Activated T-cell treated with anti-CD3 and anti-CD28 coated beads, Interleukin-2, amount 50 U/mL, for 72 hours (primary cell): ENCODE results near the gene DSTN. TPM values are rescaled to one million over a fixed set of nuclear protein-coding genes. Genes with fewer than 3 reads are reported as not detected.
A peak's percentile ranks its signal among the peaks of the same experiment; 100 is the strongest.

ENCODE experiments used
- ATAC-seq, 2 donors: fragments of 150-1000 bp; cut with Tn5 transposase; replicated peaks in 1 of 2; 2 replicates each; pipeline ENCODE4 v1.10.0; 2021; ENCODE audit warnings: moderate library complexity in 2 of 2, mild to moderate bottlenecking in 1 of 2
- DNase-seq, 2 donors: peaks; one replicate each; pipeline ENCODE4 v3.0.0; 2021 to 2022; ENCODE audit warnings: mixed read lengths in 1 of 2
- H3K27ac Mint-ChIP-seq: one replicate; pipeline ENCODE4 v1.8.0; 2022; ENCODE audit warnings: mild to moderate bottlenecking, moderate library complexity, mixed read lengths
- H3K27me3 Mint-ChIP-seq: one replicate; pipeline ENCODE4 v1.8.0; 2022; ENCODE audit warnings: low read depth, mixed read lengths
- H3K36me3 Mint-ChIP-seq, 2 donors: one replicate each; pipeline ENCODE4 v1.8.0; 2022; ENCODE audit warnings: mixed read lengths in 2 of 2, mild to moderate bottlenecking in 1 of 2; ENCODE audit not compliant: insufficient read depth in 2 of 2
- H3K4me1 Mint-ChIP-seq: one replicate; pipeline ENCODE4 v1.8.0; 2022; ENCODE audit warnings: low read depth, mixed read lengths
- H3K4me3 Mint-ChIP-seq, 2 donors: one replicate each; pipeline ENCODE4 v1.8.0; 2022; ENCODE audit warnings: mild to moderate bottlenecking in 2 of 2, mixed read lengths in 2 of 2, moderate library complexity in 2 of 2
- H3K9me3 Mint-ChIP-seq, 2 donors: one replicate each; pipeline ENCODE4 v1.8.0; 2022; ENCODE audit warnings: mixed read lengths in 2 of 2
- total RNA-seq, 2 donors: library from RNA; stranded (reverse); gene quantifications; one replicate each; pipeline ENCODE4 v1.2.3, GENCODE V29; 2022

The DSTN gene
- total RNA-seq, 2 donors from 2014 or later, result 62.8 to 70.4 TPM

DNA sequence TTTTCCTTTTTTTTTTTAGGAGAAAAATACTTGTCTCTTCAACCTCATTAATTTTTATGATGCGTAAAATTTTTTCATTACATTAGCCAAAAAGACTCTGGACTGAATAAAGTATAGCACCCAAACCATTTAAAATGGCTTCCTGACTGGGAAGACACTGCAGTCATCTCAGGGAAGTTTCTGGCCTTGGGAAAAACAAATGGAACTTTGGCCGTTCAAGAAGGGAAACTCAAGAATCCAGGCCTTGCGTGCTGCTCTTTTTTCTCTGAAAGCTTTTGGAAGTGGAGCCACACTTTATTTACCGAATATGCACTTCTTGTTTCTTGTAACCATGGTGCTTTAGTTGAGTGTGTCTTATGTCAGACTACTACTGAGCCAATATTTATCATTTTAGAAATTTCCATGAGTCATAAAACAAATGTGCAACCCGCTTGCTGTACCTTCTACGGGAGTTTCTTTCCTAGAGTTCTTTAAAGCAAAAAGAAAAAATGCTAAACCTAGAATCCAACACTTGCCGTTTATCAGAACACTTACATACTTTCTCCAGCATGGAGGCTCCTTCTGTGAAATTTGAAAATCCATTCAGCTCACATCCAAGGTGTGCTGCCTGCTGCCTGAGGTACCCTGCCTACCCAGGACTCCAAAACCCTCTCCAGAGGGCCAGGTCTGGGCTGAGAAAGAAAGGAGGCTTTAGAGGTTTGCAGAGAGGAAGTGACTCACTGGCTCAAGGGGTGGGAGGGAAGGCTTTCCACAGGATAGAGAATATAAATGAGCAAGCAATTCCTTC lies 11.5 kb upstream of the DSTN start:
- Mint-ChIP-seq H3K4me1 (peaks cover 34% of the 10 kb centered on the region), H3K27ac (peak overlapping the region; percentile 54), H3K9me3 (no peaks in the 10 kb centered on the region), H3K27me3 (no peaks in the 10 kb centered on the region), H3K36me3 (no peaks in the 10 kb centered on the region), H3K4me3 (peak overlapping the region; percentile 61 to 64)
- ATAC-seq (peak; percentile 79 to 83), DNase-seq (peak; percentile 33 to 44)

DNA sequence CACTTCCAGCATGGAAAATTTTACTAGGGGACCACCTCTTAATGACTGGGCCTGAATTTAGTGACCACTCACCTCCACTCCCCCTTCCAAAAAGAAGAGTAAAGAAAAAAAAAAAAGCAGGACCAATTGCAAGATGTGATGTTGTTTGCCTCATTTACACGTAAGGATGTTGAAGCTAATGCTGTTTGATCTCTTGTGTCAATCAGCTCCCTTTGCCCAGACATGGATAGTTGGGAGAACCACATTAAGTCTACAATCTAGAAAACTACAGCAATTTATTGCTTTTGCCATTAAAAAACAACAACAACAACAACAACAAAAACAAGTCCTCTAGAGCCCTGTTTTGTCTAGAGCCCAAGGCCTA lies 11.0 kb upstream of the DSTN start:
- Mint-ChIP-seq H3K27me3 (no peaks in the 10 kb centered on the region), H3K27ac (no peak overlapping the region), H3K4me3 (peak overlapping the region; percentile 61 to 64), H3K4me1 (peaks cover 34% of the 10 kb centered on the region), H3K9me3 (no peaks in the 10 kb centered on the region), H3K36me3 (no peaks in the 10 kb centered on the region)
- ATAC-seq, result no peak
- DNase-seq, result no peak

DNA sequence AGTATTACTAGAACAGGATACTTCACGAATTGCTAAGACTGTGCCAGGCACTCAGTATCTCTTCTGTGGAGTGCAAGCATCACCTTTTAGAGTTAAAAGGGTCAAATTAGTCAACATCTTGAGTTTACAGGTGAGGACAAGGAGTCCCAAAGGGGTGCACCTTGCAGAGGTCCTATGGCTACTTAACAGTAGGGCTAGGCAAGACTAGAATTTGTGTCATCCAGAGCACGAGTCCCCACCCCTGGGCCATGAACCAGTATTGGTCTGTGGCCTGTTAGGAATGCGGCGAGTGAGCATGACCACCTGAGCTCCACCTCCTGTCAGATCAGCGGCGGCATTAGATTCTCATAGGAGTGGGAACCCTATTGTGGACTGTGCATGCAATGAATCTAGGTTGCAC lies 10.5 kb upstream of the DSTN start:
- Mint-ChIP-seq H3K27me3 (no peaks in the 10 kb centered on the region), H3K4me1 (peaks cover 34% of the 10 kb centered on the region), H3K9me3 (no peaks in the 10 kb centered on the region), H3K36me3 (no peaks in the 10 kb centered on the region), H3K27ac (no peak overlapping the region), H3K4me3 (no peak overlapping the region)
- DNase-seq, result no peak
- no peak for ATAC-seq

DNA sequence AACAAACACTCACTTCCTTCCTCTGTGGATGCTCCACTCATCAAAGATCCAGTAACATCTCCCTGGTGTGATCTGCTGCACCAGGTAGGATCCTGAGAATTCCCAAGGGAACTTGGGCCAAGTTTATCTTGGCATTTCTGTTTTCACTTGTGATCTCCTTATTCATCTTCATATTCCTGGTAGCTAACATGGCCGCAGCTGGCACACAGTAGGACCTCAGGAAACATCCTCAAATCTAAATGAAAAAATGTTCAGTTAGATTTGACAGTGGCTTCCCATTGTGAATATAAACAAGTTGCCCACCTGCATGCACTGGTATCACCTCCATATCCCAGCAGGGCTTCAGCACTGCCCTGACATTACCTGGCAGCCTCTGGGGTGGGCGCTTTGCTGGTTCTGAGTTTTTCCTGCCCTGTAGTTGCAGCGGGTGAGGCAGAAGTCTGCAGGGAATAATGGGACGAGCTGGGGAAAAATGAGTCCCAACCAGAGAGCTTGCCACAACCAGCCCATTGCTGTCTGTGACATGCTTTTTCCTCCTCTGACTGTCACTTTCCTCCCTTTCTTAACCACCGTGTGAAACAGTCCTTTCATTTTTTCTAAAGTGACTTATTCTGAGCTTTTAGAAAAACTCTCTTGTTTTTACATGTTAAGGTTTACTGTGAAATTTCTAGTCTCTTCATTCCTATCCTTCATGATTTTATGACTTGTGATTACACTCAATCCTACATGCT lies 9.4 kb upstream of the DSTN start:
- Mint-ChIP-seq H3K4me3 (peak overlapping the region; percentile 33 to 52), H3K27ac (peak overlapping the region; percentile 85), H3K36me3 (no peaks in the 10 kb centered on the region), H3K4me1 (peaks cover 34% of the 10 kb centered on the region), H3K27me3 (no peaks in the 10 kb centered on the region), H3K9me3 (no peaks in the 10 kb centered on the region)
- ATAC-seq (peak; percentile 68 to 78), DNase-seq (peak; percentile 22 to 27)

DNA sequence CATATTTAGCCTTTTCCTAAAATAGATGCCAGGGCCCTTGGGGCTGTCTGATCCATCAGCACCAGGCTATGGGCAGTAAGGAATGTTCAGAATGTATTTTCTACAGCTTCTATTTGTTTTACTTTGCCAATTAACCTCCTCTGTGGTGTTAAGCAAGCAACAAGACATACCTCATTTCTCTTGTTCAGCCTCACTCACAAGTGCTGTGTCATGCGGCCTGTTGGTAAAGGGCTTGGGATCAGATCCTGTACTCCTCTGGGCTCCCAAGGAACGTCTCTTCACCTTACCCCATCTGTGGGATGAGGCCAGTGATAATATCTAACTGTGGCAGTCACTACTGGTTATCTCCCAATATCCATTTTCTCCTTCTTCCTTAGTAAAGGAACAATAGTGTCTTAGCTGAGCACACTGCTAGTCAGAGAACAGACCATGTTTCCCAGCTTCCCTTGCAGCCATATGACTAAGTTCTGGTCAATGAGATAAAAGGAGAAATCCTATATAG lies 7.0 kb upstream of the DSTN start:
- Mint-ChIP-seq H3K27me3 (peaks cover 3% of the 10 kb centered on the region), H3K27ac (no peak overlapping the region), H3K9me3 (no peaks in the 10 kb centered on the region), H3K36me3 (no peaks in the 10 kb centered on the region), H3K4me1 (peaks cover 34% of the 10 kb centered on the region), H3K4me3 (no peak overlapping the region)
- ATAC-seq (no peak), DNase-seq (no peak)

DNA sequence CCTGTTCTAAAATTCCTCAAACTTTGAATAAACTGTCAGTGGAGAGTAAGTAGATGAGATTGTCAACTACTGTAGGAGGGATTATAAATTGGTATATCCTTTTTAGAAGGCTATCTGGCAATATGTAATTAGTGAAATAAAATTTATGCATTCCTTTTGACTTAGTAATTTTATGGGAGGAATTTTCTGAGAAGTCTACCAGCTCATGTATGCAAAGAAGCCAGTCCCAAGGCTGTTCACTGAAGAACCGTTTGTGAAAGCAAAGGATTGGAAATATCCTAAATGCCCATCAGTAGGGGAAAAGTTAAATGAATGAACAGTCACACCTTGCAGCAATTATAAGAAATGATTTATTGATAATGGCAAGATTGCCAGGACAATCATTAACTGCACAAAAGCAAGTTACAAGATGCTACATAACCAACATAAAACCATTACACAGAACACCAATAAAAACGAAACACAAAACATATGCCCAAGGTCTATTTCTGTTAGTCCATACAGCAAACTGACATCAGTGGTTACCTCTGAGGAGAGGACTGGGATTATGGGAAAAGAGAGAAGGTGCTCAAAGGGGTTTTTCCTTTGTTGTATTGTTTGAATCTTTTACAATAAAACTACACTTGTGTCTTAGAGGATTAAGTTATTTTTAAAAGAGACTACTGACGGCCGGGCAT lies 4.6 kb upstream of the DSTN start:
- no peak overlapping the region for H3K4me3 Mint-ChIP-seq
- H3K9me3 Mint-ChIP-seq, result no peaks in the 10 kb centered on the region
- no peak for ATAC-seq
- H3K27ac Mint-ChIP-seq, result no peak overlapping the region
- H3K36me3 Mint-ChIP-seq, result peaks cover 2 to 3% of the 10 kb centered on the region in 2 donors
- DNase-seq, result no peak
- peaks cover 10% of the 10 kb centered on the region for H3K27me3 Mint-ChIP-seq
- peaks cover 10% of the 10 kb centered on the region for H3K4me1 Mint-ChIP-seq

DNA sequence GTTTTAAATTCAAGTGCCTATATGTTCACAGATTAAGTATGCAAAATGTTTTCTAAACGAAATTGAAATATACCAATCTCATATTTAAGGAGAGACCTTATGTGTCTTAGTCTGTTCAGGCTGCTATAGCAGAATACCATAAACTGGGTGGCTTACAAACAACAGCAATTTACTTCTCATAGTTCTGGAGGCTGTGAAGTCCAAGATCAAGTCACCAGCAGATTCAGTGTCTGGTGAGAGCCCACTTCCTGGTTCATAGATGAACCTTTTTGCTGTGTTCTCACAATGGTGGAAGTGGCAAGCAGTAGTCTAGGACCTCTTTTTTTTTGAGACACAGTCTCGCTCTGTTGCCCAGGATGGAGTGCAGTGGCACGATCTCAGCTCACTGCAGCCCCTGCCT lies 3.5 kb upstream of the DSTN start:
- no peaks in the 10 kb centered on the region for H3K9me3 Mint-ChIP-seq
- no peak overlapping the region for H3K27ac Mint-ChIP-seq
- peaks cover 10% of the 10 kb centered on the region for H3K27me3 Mint-ChIP-seq
- ATAC-seq (no peak), DNase-seq (no peak)
- H3K4me3 Mint-ChIP-seq, result no peak overlapping the region
- peaks cover 5 to 7% of the 10 kb centered on the region in 2 donors for H3K36me3 Mint-ChIP-seq
- peaks cover 7% of the 10 kb centered on the region for H3K4me1 Mint-ChIP-seq

DNA sequence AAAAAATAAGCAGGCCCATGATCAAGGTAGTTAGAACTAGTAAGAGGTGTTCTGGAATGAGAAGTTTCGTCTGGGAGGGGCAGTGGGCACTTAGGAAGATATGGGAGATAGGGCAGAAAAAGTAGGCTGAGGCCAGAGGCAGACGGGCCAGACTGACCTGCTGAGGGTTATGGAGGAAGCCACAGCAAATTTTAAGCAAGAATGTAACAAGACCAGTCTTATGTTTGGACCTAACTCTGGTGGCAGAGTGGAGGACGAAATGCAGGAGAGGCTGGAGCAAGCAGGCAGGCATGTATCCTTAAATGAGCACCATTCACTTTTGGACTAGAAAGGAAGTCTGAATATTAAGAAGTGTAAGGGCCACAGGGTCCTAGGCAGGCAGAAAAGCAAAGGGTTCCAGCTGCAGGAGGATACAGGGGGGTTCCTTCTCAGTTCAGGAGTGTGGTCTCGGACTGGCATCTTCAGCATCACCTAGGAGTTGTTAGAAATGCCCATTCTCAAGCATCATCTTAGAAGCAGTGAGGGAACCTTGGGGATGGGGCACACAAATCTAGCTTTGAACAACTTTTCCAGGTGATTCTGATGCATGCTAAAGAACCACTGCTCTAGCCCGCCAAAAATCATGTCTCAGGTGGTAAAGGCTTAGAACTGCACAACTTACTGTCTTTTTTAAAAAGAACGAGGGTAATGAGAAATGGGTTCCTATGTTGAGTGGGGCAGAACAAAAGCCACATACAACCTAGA lies 1.7 kb upstream of the DSTN start:
- DNase-seq, result no peak
- Mint-ChIP-seq H3K27me3 (peaks cover 10% of the 10 kb centered on the region), H3K27ac (no peak overlapping the region), H3K4me1 (peaks cover 25% of the 10 kb centered on the region), H3K9me3 (no peaks in the 10 kb centered on the region), H3K4me3 (peak overlapping the region; percentile 0 to 97), H3K36me3 (peaks cover 5 to 7% of the 10 kb centered on the region in 2 donors)
- ATAC-seq, result no peak

DNA sequence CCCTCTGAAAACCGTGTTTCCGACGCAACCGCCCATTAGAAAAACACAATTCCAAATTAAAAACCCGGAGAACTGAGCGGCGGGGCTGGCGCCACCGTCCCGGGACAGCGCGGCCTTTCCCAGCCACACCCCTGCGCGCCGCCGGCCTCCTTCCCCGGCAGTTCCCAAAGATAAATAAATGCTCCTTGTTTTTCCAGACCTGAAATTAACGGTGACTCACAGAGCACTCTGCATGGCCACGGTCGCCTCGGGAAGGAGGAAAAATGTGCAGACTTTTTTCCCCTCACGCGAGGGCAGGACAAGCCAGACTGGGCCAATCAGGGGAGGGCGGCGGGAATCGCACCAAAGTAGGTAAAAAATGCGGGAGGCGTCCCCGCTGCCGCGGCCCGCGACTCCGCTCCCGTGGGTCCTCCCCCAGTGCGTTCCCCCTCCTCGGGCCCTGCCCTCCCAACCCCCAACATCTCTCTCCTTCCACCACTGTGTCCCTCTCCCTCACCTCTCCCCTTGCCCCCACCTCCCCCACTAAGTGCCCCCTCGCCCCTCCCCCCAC lies 828 bp upstream of the DSTN start:
- Mint-ChIP-seq H3K36me3 (peaks cover 5 to 7% of the 10 kb centered on the region in 2 donors), H3K4me1 (peaks cover 29% of the 10 kb centered on the region), H3K9me3 (no peaks in the 10 kb centered on the region), H3K27me3 (peaks cover 10% of the 10 kb centered on the region), H3K4me3 (peak overlapping the region; percentile 0 to 97), H3K27ac (no peak overlapping the region)
- DNase-seq (peak in 1 of 2 donors; percentile 7), ATAC-seq (no peak)

DNA sequence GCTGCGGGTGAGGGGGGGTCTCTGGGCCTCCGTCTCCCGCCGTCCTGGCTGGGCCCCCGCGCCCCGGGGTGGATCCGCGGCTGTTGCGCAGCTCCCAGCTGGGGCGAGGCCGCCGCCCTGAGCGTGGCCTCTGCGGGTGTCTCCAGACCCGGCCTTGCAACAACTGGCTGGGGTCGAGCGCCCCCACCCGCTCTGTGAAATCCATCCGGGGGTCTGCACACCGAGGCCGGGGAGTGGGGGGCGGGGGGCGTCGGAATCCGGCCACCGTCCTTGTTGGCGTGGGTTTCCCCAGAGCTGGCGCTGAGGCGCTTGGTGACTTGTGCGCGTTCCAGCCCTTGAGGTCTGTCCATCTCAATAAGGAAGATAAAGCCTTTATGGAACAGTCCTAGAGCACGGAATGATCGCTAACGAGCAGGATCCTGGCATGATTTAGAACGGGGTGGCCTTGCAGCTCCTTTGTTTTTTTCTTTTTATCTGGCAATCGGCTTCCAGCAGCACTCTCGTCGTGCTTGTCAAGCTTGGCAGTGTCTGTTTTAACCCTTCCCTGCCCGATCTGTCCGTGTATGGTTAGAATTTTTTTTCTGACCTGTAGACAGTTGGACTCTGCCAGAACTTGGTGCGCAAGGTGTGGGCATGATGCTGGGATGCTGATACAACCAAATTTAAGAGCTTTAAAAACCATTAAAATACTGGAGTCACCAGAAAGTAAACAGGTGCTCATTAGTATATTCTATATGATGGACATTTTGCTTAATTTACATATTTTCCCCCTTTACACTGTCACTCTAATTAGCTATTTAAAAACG lies 675 bp downstream of the DSTN start:
- peaks cover 10% of the 10 kb centered on the region for H3K27me3 Mint-ChIP-seq
- peak; percentile 40 to 53 for ATAC-seq
- DNase-seq, result peak in 1 of 2 donors; percentile 6
- peak overlapping the region; percentile 97 for H3K27ac Mint-ChIP-seq
- peaks cover 6 to 7% of the 10 kb centered on the region in 2 donors for H3K36me3 Mint-ChIP-seq
- peaks cover 29% of the 10 kb centered on the region for H3K4me1 Mint-ChIP-seq
- peak overlapping the region; percentile 97 to 100 for H3K4me3 Mint-ChIP-seq
- H3K9me3 Mint-ChIP-seq, result no peaks in the 10 kb centered on the region

DNA sequence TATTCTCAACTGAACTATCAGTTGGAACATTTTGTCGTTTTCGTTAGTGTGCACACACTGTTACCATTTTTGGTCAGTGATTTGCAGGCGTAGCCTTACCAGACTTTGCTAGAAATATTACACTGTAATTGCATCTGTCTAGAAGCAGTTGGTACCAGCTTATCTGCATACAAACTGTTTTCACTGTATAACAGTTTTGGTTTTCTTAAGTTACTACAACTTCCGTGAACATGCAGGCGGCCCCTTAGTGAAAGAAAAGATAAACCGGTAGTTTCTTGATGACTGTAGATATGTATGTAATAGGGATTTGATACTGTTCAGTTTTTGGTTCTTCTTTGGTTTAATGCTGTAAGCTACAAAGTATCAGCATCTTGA lies 1.3 kb downstream of the DSTN start:
- peak in 1 of 2 donors; percentile 19 for DNase-seq
- Mint-ChIP-seq H3K4me3 (peak overlapping the region; percentile 87 to 100), H3K27me3 (peaks cover 10% of the 10 kb centered on the region), H3K9me3 (no peaks in the 10 kb centered on the region), H3K4me1 (peaks cover 29% of the 10 kb centered on the region), H3K27ac (peak overlapping the region; percentile 97), H3K36me3 (peaks cover 6 to 7% of the 10 kb centered on the region in 2 donors)
- ATAC-seq, result peak; percentile 53
